IPS-18c (cell line): ENCODE data around the gene DCHS1.

ENCODE experiments used
- H3K4me3 ChIP-seq: 2 replicates; pipeline ENCODE4 v1.7.0; 2013; ENCODE audit warnings: low read depth, mild to moderate bottlenecking, low read length, moderate library complexity; ENCODE audit not compliant: insufficient read depth
- H3K9me3 ChIP-seq: one replicate; pipeline ENCODE4 v1.6.1; 2013; ENCODE audit warnings: mild to moderate bottlenecking, low read length, moderate library complexity; ENCODE audit not compliant: control insufficient read depth, insufficient read depth

DCHS1 gene

GRCh38 chr11:6622261-6623171 lies 33.1 kb downstream of the DCHS1 start:
- no peaks in the 10 kb centered on the region for H3K9me3 ChIP-seq

GRCh38 chr11:6621711-6622211 lies 33.8 kb downstream of the DCHS1 start:
- Histone ChIP-seq H3K4me3 (no peak overlapping the region), H3K9me3 (no peaks in the 10 kb centered on the region)

More at GRCh38 chr11:6622261-6623171, 33.1 kb downstream of the DCHS1 start:
- H3K4me3 ChIP-seq: no peak overlapping the region

GRCh38 chr11:6620636-6621035 lies 35.0 kb downstream of the DCHS1 start:
- H3K4me3 ChIP-seq: no peak overlapping the region
- H3K9me3 ChIP-seq: no peaks in the 10 kb centered on the region

GRCh38 chr11:6619004-6619745 lies 36.4 kb downstream of the DCHS1 start, which contains the start of gene TPP1:
Gene TPP1 (minus strand): TSS chr11:6619422. CDS start chr11:6619400, 22 bp downstream.
- H3K9me3 ChIP-seq: no peaks in the 10 kb centered on the region

GRCh38 chr11:6618117-6619003 lies 37.2 kb downstream of the DCHS1 start:
- Histone ChIP-seq H3K4me3 (peak overlapping the region; percentile 69), H3K9me3 (no peaks in the 10 kb centered on the region)

More at GRCh38 chr11:6619004-6619745, 36.4 kb downstream of the DCHS1 start, which contains the start of gene TPP1:
- H3K4me3 ChIP-seq: peak within 1 kb of the TSS; percentile 69

GRCh38 chr11:6617315-6617781 lies 38.3 kb downstream of the DCHS1 start:
- Histone ChIP-seq H3K9me3 (no peaks in the 10 kb centered on the region), H3K4me3 (no peak overlapping the region)

- no peak overlapping the region for H3K4me3 ChIP-seq
- no peaks in the 10 kb centered on the region for H3K9me3 ChIP-seq
Observed at GRCh38 chr11:6616596-6617250, 38.9 kb downstream of the DCHS1 start.

- no peak overlapping the region for H3K4me3 ChIP-seq
- H3K9me3 ChIP-seq: no peaks in the 10 kb centered on the region
Observed at GRCh38 chr11:6615882-6616585, 39.6 kb downstream of the DCHS1 start.

GRCh38 chr11:6615046-6615445 lies 40.6 kb downstream of the DCHS1 start:
- no peaks in the 10 kb centered on the region for H3K9me3 ChIP-seq
- no peak overlapping the region for H3K4me3 ChIP-seq

- no peak overlapping the region for H3K4me3 ChIP-seq
Observed at GRCh38 chr11:6614446-6614845, 41.2 kb downstream of the DCHS1 start.

GRCh38 chr11:6613496-6613895 lies 42.1 kb downstream of the DCHS1 start:
- Histone ChIP-seq H3K4me3 (no peak overlapping the region), H3K9me3 (no peaks in the 10 kb centered on the region)

More at GRCh38 chr11:6614446-6614845, 41.2 kb downstream of the DCHS1 start:
- no peaks in the 10 kb centered on the region for H3K9me3 ChIP-seq

GRCh38 chr11:6612213-6613041 lies 43.2 kb downstream of the DCHS1 start, which contains the start of gene TAF10:
Gene TAF10 (minus strand): TSS chr11:6612216. CDS start chr11:6612189, 27 bp downstream.
- peak within 1 kb of the TSS; percentile 90 for H3K4me3 ChIP-seq
- H3K9me3 ChIP-seq: no peaks in the 10 kb centered on the region

GRCh38 chr11:6611963-6612212 lies 43.7 kb downstream of the DCHS1 start:
- no peaks in the 10 kb centered on the region for H3K9me3 ChIP-seq
- H3K4me3 ChIP-seq: peak overlapping the region; percentile 90

- Histone ChIP-seq H3K9me3 (no peaks in the 10 kb centered on the region), H3K4me3 (peak overlapping the region; percentile 90)
Observed at GRCh38 chr11:6611092-6611962, 44.3 kb downstream of the DCHS1 start.
